OCI-LY7 (cell line): ENCODE measurements around the gene RNASEH1. TPM values are rescaled to one million over a fixed set of nuclear protein-coding genes. Genes with fewer than 3 reads are reported as not detected.
"Not testable (repeated sequence)": the region's sequence is repeated elsewhere in the genome, so short reads cannot be mapped to it uniquely, and the experiment has no call there.

Source experiments
- BruUV-seq: library from RNA; stranded (reverse); fragments of 400-500 nt; replicated peaks from 2 replicates; lab custom pipeline; 2021; lab: Mats Ljungman, UMichigan
- CTCF ChIA-PET: fragments of 300-600 bp; sonication (Branson Sonifier 250); formaldehyde crosslinking; loops from one replicate; lab custom pipeline; 2022; ENCODE audit warnings: antibody characterized with exemption; ENCODE audit not compliant: unreplicated experiment; lab: Charles Lee
- POLR2A ChIA-PET: fragments of 300-600 bp; sonication (Branson Sonifier 250); formaldehyde crosslinking; loops from one replicate; lab custom pipeline; 2022; ENCODE audit warnings: antibody characterized with exemption; lab: Charles Lee
- DNase-seq: peaks from one replicate; pipeline ENCODE4 v3.0.0-alpha.2; 2015; ENCODE audit warnings: low spot score
- H2AFZ ChIP-seq: fragments of 200-600 bp; sonication (generic), shearing (Covaris generic); 2 replicates; pipeline ENCODE4 v1.6.1; 2014; ENCODE audit warnings: mild to moderate bottlenecking, antibody characterized with exemption, low read length, moderate library complexity
- H3K27ac ChIP-seq: fragments of 200-600 bp; sonication (generic); 2 replicates; pipeline ENCODE4 v1.5.1; 2014; ENCODE audit warnings: mixed run types, low read depth, mild to moderate bottlenecking, moderate library complexity, low read length, inconsistent platforms; ENCODE audit not compliant: poor library complexity, severe bottlenecking
- H3K36me3 ChIP-seq: fragments of 200-600 bp; sonication (generic); 2 replicates; pipeline ENCODE4 v1.6.1; 2014; ENCODE audit warnings: mild to moderate bottlenecking, antibody characterized with exemption, low read length, moderate library complexity, mixed read lengths; ENCODE audit not compliant: insufficient read depth
- H3K4me1 ChIP-seq: fragments of 200-600 bp; sonication (generic); 2 replicates; pipeline ENCODE4 v1.5.1; 2014; ENCODE audit warnings: mild to moderate bottlenecking, low read length; ENCODE audit not compliant: insufficient read depth, poor library complexity, severe bottlenecking
- H3K4me2 ChIP-seq: fragments of 200-600 bp; sonication (generic); 2 replicates; pipeline ENCODE4 v1.6.1; 2014; ENCODE audit warnings: mild to moderate bottlenecking, low read length
- H3K4me3 ChIP-seq: fragments of 200-600 bp; sonication (generic); 2 replicates; pipeline ENCODE4 v1.5.1; 2014; ENCODE audit warnings: mild to moderate bottlenecking, low read depth, low read length; ENCODE audit not compliant: poor library complexity, severe bottlenecking
- H3K79me2 ChIP-seq: fragments of 200-600 bp; sonication (generic); 2 replicates; pipeline ENCODE4 v1.6.1; 2016; ENCODE audit warnings: low read depth, mild to moderate bottlenecking, low read length, moderate library complexity, mixed read lengths; ENCODE audit not compliant: insufficient read depth
- H3K9me2 ChIP-seq: fragments of 200-600 bp; sonication (generic); 2 replicates; pipeline ENCODE4 v1.6.1; 2016; ENCODE audit warnings: mild to moderate bottlenecking, low read length, mixed read lengths; ENCODE audit not compliant: insufficient read depth
- H3K9me3 ChIP-seq: fragments of 200-600 bp; sonication (generic); 2 replicates; pipeline ENCODE4 v1.6.1; 2014; ENCODE audit warnings: mild to moderate bottlenecking, mixed run types, low read length, mixed read lengths
- H4K20me1 ChIP-seq: fragments of 200-600 bp; sonication (generic); 2 replicates; pipeline ENCODE4 v1.6.1; 2014; ENCODE audit warnings: mild to moderate bottlenecking, antibody characterized with exemption, low read length, moderate library complexity, mixed read lengths; ENCODE audit not compliant: insufficient read depth
- EZH2phosphoT487 ChIP-seq: fragments of 200-600 bp; sonication (generic); IDR thresholded peaks from 2 replicates; pipeline ENCODE4 v1.6.1; 2018; ENCODE audit warnings: low read depth, borderline replicate concordance, mild to moderate bottlenecking, mixed run types, antibody characterized with exemption, low read length, moderate library complexity, mixed read lengths
- intact Hi-C: fragments of 100-400 bp; cut with micrococcal nuclease; formaldehyde crosslinking; loops from one replicate; pipeline ENCODE4 v1.10.0; 2022; ENCODE audit not compliant: unreplicated experiment
- total RNA-seq, 2 experiments: library from RNA; depleted of rRNA in 1 of 2; stranded (reverse); fragments of >200 nt in 1 of 2; shearing (Covaris generic) in 1 of 2; gene quantifications; 2 replicates each; pipeline ENCODE4 v1.2.3, GENCODE V29; 2014 to 2022
- TF ChIP-seq, protein P1 (sequence below): fragments of 200-600 bp; sonication (generic); conservative IDR thresholded peaks from 2 replicates; pipeline ENCODE4 v1.5.1; 2014; ENCODE audit warnings: mild to moderate bottlenecking, antibody characterized with exemption, low read length, moderate library complexity, mixed read lengths

RNASEH1 gene
- total RNA-seq, 2 experiments from 2014 or later, result 35.7 to 48.2 TPM

DNA sequence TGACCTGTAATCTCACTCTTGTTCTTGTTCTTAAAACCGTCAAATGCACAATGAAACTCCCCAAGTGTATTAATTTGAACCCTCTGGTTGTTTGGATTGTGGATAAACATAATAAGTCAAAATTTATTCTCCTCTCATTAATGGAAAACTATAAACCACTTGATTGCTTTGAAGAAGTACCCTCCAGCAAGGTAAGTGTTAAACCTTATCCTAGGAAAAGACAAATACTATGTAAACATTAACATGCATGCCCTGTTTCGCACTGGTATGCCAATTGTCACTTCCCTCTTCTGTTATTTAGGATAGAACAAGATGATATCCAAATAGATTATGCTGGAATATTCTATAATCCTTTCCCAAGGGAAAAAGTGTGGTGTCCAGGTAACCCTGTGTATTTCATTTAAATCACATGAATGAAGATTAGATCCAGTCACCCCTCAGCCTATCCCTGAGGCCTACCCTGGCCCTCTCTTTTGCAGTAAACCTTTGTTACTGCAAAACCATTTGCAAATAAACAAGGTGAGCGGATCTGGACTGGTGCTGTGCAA lies 40.1 kb downstream of the RNASEH1 start:
- POLR2A ChIA-PET, result interaction anchor here (0.7 to 1.3 kb wide), 4 partner anchors 40 to 259 kb away, joined by 3 to 10 read pairs (median 4); partner anchors contain the start of gene RNASEH1
- peak overlapping the region; percentile 60; the same call in 1 of the 2 replicates for H2AFZ ChIP-seq

DNA sequence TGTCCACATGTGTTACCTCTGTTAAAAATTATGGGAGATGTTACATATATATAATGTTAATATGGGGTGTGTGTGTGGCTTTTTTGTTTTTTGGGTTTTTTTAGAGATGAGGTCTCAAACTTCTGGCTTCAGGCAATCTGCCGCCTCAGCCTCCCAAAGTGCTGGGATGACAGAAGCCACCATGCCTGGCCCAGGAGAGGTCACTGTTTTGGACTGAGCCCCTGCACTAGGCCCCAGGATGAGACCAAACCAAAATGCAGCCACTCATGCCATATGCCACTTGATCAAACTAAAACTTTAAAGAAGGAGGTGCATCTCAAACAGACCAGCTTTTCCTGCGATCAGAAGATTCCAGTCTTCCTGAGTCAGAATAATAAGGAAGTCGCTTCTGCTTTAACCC lies 41.3 kb downstream of the RNASEH1 start:
- TF ChIP-seq, protein P1, sequence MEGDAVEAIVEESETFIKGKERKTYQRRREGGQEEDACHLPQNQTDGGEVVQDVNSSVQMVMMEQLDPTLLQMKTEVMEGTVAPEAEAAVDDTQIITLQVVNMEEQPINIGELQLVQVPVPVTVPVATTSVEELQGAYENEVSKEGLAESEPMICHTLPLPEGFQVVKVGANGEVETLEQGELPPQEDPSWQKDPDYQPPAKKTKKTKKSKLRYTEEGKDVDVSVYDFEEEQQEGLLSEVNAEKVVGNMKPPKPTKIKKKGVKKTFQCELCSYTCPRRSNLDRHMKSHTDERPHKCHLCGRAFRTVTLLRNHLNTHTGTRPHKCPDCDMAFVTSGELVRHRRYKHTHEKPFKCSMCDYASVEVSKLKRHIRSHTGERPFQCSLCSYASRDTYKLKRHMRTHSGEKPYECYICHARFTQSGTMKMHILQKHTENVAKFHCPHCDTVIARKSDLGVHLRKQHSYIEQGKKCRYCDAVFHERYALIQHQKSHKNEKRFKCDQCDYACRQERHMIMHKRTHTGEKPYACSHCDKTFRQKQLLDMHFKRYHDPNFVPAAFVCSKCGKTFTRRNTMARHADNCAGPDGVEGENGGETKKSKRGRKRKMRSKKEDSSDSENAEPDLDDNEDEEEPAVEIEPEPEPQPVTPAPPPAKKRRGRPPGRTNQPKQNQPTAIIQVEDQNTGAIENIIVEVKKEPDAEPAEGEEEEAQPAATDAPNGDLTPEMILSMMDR, result no peak
- TF ChIP-seq EZH2phosphoT487, result no peak
- Histone ChIP-seq H3K79me2 (peaks cover 14% of the 10 kb centered on the region; the same call in 1 of the 2 replicates), H3K9me2 (no peaks in the 10 kb centered on the region), H3K4me2 (no peak overlapping the region), H3K4me1 (peaks cover 33% of the 10 kb centered on the region), H2AFZ (no peak overlapping the region), H3K36me3 (peaks cover 51% of the 10 kb centered on the region), H4K20me1 (no peaks in the 10 kb centered on the region), H3K4me3 (no peak overlapping the region), H3K9me3 (peaks cover 9% of the 10 kb centered on the region), H3K27ac (no peak overlapping the region)
- TSS peak; percentile 51 for BruUV-seq
- ChIA-PET POLR2A (interaction anchor here (0.8 to 1.4 kb wide), 5 partner anchors 41 to 135 kb away, joined by 3 to 5 read pairs (median 3); partner anchors contain the start of gene RNASEH1), CTCF (no interaction called here)
- intact Hi-C loops, result loop anchor here (5.0 kb wide), 1 partner anchor 140 kb away; the partner anchor contains the start of genes EIPR1 and TRAPPC12
- no peak for DNase-seq

More for the DNA sequence above, 40.1 kb downstream of the RNASEH1 start:
- H3K36me3 ChIP-seq, result peaks cover 39% of the 10 kb centered on the region
- intact Hi-C loops, result loop anchor here (2.0 to 5.0 kb wide), 2 partner anchors 57 to 141 kb away; partner anchors contain the start of genes EIPR1, RPS7 and TRAPPC12
- H3K4me3 ChIP-seq, result peak overlapping the region; percentile 81
- no peaks in the 10 kb centered on the region for H4K20me1 ChIP-seq
- H3K27ac ChIP-seq, result peak overlapping the region; percentile 57
- no TSS peak for BruUV-seq
- no peaks in the 10 kb centered on the region for H3K9me2 ChIP-seq
- no peak for TF ChIP-seq EZH2phosphoT487
- TF ChIP-seq, protein P1, result no peak
- peaks cover 33% of the 10 kb centered on the region for H3K4me1 ChIP-seq
- peak overlapping the region; percentile 91 for H3K4me2 ChIP-seq
- DNase-seq, result no peak
- CTCF ChIA-PET, result interaction anchor here (1.7 kb wide), 1 partner anchor 134 kb away, joined by 3 read pairs; no protein-coding TSS in a partner anchor
- H3K9me3 ChIP-seq, result peaks cover 5% of the 10 kb centered on the region; the same call in 1 of the 2 replicates
- peaks cover 14% of the 10 kb centered on the region; the same call in 1 of the 2 replicates for H3K79me2 ChIP-seq

DNA sequence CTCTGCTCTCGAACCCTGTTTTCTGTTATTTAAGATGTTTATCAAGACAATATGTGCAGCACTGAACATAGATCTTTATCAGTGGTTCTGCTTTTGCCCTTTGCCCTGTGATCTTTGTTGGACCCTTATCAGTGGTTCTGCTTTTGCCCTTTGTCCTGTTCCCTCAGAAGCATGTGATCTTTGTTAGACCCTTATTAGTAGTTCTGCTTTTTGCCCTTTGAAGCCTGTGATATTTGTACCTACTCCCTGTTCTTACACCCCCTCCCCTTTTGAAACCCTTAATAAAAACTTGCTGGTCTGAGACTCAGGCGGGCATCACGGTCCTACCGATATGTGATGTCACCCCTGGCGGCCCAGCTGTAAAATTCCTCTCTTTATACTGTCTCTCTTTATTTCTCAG lies 42.7 kb downstream of the RNASEH1 start:
- DNase-seq, H3K27ac ChIP-seq, H4K20me1 ChIP-seq, H3K4me2 ChIP-seq, BruUV-seq, CTCF ChIA-PET, POLR2A ChIA-PET, H2AFZ ChIP-seq, H3K4me3 ChIP-seq, H3K9me2 ChIP-seq: not testable (repeated sequence)
- intact Hi-C loops, result loop anchor here (5.0 kb wide), 1 partner anchor 138 kb away; the partner anchor contains the start of genes EIPR1 and TRAPPC12
- Histone ChIP-seq H3K36me3 (peaks cover 65% of the 10 kb centered on the region), H3K9me3 (peaks cover 12% of the 10 kb centered on the region), H3K79me2 (peaks cover 14% of the 10 kb centered on the region; the same call in 1 of the 2 replicates), H3K4me1 (peaks cover 28% of the 10 kb centered on the region)
